Kidney (tissue), 14 donors: Measurements from ENCODE around the gene CUX1. TPM values are rescaled to one million over a fixed set of nuclear protein-coding genes. Genes with fewer than 3 reads are reported as not detected.

Experiments
- DNase-seq, 5 donors: peaks; one replicate each; pipeline ENCODE4 v3.0.0-alpha.2; 2013 to 2020
- FAIRE-seq: peaks from 2 replicates; lab custom pipeline; 2012; peaks lifted over from hg19 to GRCh38; lab: Jason Lieb, UNC
- H3K27ac ChIP-seq, 2 donors: one replicate each; pipeline ENCODE4 v1.7.0; 2013; ENCODE audit warnings: low read depth in 2 of 2, low read length in 2 of 2, inconsistent platforms in 1 of 2
- H3K27me3 ChIP-seq: one replicate; pipeline ENCODE4 v1.7.1; 2013; ENCODE audit warnings: low read length, inconsistent platforms; ENCODE audit not compliant: control insufficient read depth, insufficient read depth
- H3K36me3 ChIP-seq, 3 donors: one replicate each; pipeline versions ENCODE4 v1.7.0 to v1.7.1; 2013; ENCODE audit warnings: low read length in 3 of 3, control low read depth in 1 of 3, inconsistent platforms in 1 of 3; ENCODE audit not compliant: insufficient read depth in 3 of 3, control insufficient read depth in 2 of 3
- H3K4me1 ChIP-seq, 3 donors: one replicate each; pipeline versions ENCODE4 v1.7.0 to v1.7.1; 2013; ENCODE audit warnings: low read length in 3 of 3, inconsistent platforms in 1 of 3, low read depth in 1 of 3; ENCODE audit not compliant: control insufficient read depth in 2 of 3, insufficient read depth in 2 of 3
- H3K4me3 ChIP-seq, 3 donors: one replicate each; pipeline versions ENCODE4 v1.7.0 to v1.8.1; 2013; ENCODE audit warnings: low read length in 3 of 3, control low read depth in 1 of 3, inconsistent platforms in 1 of 3
- H3K9ac ChIP-seq, 3 donors: one replicate each; pipeline versions ENCODE4 v1.7.0 to v1.7.1; 2013; ENCODE audit warnings: low read length in 3 of 3, control low read depth in 1 of 3, inconsistent platforms in 1 of 3
- H3K9me3 ChIP-seq, 3 donors: one replicate each; pipeline versions ENCODE4 v1.7.0 to v1.7.1; 2013; ENCODE audit warnings: low read length in 3 of 3, control low read depth in 1 of 3, inconsistent platforms in 1 of 3; ENCODE audit not compliant: control insufficient read depth in 2 of 3, insufficient read depth in 1 of 3
- intact Hi-C: fragments of 100-400 bp; cut with DNase I; formaldehyde crosslinking; loops from one replicate; pipeline ENCODE4 v1.11.1; 2022
- polyA plus RNA-seq: library from polyadenylated mRNA; stranded (reverse); fragments of 350-450 nt; fragmentation: Illumina TruSeq; extraction: RNeasy Lipid Tissue Mini Kit (QIAGEN cat#74804); gene quantifications from one replicate; pipeline ENCODE4 v1.2.3, GENCODE V29; 2014; ENCODE audit warnings: low read depth, low replicate concordance; ENCODE audit not compliant: insufficient read depth
- total RNA-seq: library from RNA; stranded (reverse); fragmentation: NEBNext Ultra II Directional; extraction: Animal tissue kit (Norgen Biotek cat#: 25700); gene quantifications from one replicate; pipeline ENCODE4 v1.2.1, GENCODE V29; 2021
- TF ChIP-seq, protein P1 (sequence below): IDR thresholded peaks from 3 replicates; pipeline ENCODE4 v1.5.1; 2012; ENCODE audit warnings: mild to moderate bottlenecking, moderate library complexity, borderline replicate concordance; ENCODE audit not compliant: insufficient read depth; ENCODE audit errors: extremely low read depth
- donor health status: control.
- donor health status: control.
- donor health status: control.
- donor health status: control.
- donor health status: control.
- donor health status: DM: yes; HTN: yes; CAD: no.
- donor health status: Normal renal cell carcinoma (clear cell type).

The CUX1 gene
- total and polyA plus RNA-seq, 2 donors from 2014 or later = 71.4 to 126 TPM

GRCh38 chr7:102281785-102282184 is 464.4 kb downstream of the CUX1 start:
- no peak overlapping the region for H3K4me3 ChIP-seq
- H3K27me3 ChIP-seq = no peaks in the 10 kb centered on the region
- intact Hi-C loops = no loop called here
- TF ChIP-seq, protein P1, sequence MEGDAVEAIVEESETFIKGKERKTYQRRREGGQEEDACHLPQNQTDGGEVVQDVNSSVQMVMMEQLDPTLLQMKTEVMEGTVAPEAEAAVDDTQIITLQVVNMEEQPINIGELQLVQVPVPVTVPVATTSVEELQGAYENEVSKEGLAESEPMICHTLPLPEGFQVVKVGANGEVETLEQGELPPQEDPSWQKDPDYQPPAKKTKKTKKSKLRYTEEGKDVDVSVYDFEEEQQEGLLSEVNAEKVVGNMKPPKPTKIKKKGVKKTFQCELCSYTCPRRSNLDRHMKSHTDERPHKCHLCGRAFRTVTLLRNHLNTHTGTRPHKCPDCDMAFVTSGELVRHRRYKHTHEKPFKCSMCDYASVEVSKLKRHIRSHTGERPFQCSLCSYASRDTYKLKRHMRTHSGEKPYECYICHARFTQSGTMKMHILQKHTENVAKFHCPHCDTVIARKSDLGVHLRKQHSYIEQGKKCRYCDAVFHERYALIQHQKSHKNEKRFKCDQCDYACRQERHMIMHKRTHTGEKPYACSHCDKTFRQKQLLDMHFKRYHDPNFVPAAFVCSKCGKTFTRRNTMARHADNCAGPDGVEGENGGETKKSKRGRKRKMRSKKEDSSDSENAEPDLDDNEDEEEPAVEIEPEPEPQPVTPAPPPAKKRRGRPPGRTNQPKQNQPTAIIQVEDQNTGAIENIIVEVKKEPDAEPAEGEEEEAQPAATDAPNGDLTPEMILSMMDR = no peak
- H3K27ac ChIP-seq = no peak overlapping the region
- FAIRE-seq (no peak), DNase-seq (peak in 1 of 5 donors; percentile 41)
- H3K9me3 ChIP-seq = no peaks in the 10 kb centered on the region
- H3K4me1 ChIP-seq = no peaks in the 10 kb centered on the region
- H3K36me3 ChIP-seq = no peaks in the 10 kb centered on the region
- no peak overlapping the region for H3K9ac ChIP-seq

DNA sequence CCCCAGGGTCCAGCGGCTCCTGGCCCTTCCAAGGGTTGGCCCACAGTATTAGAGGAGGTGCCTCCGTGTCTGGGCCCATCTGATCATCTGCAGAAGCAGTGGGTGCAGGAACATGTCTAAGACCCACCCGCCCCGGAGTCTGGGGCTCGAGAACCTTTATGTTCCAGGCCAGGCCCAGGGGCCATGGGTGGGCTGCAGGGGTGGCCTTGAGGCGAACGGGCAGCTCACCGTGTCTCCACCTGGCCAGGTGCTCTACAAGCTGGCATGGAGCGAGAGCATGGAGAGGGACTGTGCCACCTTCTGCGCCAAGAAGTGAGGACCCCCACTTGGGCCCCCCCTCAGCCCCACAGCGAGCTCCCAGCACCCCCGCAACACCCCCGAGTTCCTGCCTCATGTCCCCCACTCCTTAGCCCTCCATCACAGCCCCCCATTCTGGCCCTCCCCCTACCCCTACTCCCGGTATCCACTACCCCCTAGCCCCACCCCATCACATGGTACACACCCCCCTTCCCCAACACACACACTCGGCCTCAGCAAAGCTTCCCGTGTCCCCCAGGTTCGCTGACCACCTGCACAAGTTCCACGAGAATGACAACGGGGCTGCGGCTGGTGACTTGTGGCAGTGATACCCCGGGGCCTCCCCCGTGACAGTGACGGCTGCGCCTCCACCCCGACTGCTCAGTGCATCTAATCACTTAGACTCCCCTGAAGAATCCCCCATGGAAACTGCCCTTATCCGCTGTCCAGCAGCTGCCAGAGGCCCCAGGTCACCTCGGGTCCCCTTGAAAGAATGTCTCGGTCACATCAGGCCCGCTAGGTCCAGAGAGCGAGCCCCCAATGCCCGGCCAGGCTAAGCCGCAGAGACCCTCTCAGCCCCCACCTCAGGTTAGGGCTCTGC is 465.3 kb downstream of the CUX1 start:
- DNase-seq = no peak
- intact Hi-C loops = no loop called here
- no peak for FAIRE-seq
- peaks cover 0 to 1% (median 0%) of the 10 kb centered on the region in 3 donors for H3K4me1 ChIP-seq
- no peak overlapping the region for H3K27ac ChIP-seq
- TF ChIP-seq, protein P1 = no peak
- H3K9ac ChIP-seq = no peak overlapping the region
- no peak overlapping the region for H3K4me3 ChIP-seq
- no peaks in the 10 kb centered on the region for H3K36me3 ChIP-seq
- no peaks in the 10 kb centered on the region for H3K9me3 ChIP-seq
- H3K27me3 ChIP-seq = no peaks in the 10 kb centered on the region

GRCh38 chr7:102283477-102284189 is 466.2 kb downstream of the CUX1 start:
- no peak for DNase-seq
- no peaks in the 10 kb centered on the region for H3K27me3 ChIP-seq
- intact Hi-C loops = no loop called here
- H3K9ac ChIP-seq = no peak overlapping the region
- no peaks in the 10 kb centered on the region for H3K9me3 ChIP-seq
- no peak for FAIRE-seq
- TF ChIP-seq, protein P1 = no peak
- peaks cover 0 to 8% (median 0%) of the 10 kb centered on the region in 3 donors for H3K4me1 ChIP-seq
- no peak overlapping the region for H3K4me3 ChIP-seq
- H3K27ac ChIP-seq = no peak overlapping the region
- H3K36me3 ChIP-seq = no peaks in the 10 kb centered on the region
